Ectodermal cell (in vitro differentiated cells): ENCODE measurements around the gene ADARB2.

Source experiments
- H3K27ac ChIP-seq: 2 replicates; pipeline ENCODE4 v1.7.0; 2013; ENCODE audit warnings: mild to moderate bottlenecking, low read depth, low read length; ENCODE audit not compliant: insufficient read depth, poor library complexity, severe bottlenecking
- H3K27me3 ChIP-seq: 2 replicates; pipeline ENCODE4 v1.7.0; 2013; ENCODE audit warnings: mild to moderate bottlenecking, low read length; ENCODE audit not compliant: insufficient read depth, control insufficient read depth, poor library complexity, severe bottlenecking
- H3K36me3 ChIP-seq: one replicate; pipeline ENCODE4 v1.7.0; 2013; ENCODE audit warnings: low read length; ENCODE audit not compliant: control insufficient read depth, insufficient read depth
- H3K4me1 ChIP-seq: one replicate; pipeline ENCODE4 v1.7.0; 2013; ENCODE audit warnings: low read length; ENCODE audit not compliant: control insufficient read depth, insufficient read depth
- H3K4me3 ChIP-seq: 2 replicates; pipeline ENCODE4 v1.7.0; 2013; ENCODE audit warnings: low read depth, low read length, control low read depth; ENCODE audit not compliant: insufficient read depth
- H3K9me3 ChIP-seq: 2 replicates; pipeline ENCODE4 v1.7.0; 2013; ENCODE audit warnings: mild to moderate bottlenecking, low read length, moderate library complexity; ENCODE audit not compliant: control insufficient read depth
- WGBS, 2 experiments: methylation state at CpG; one replicate each; pipeline ENCODE4 v1.1.7; 2013; ENCODE audit warnings: missing lambda C conversion rate in 2 of 2; 5-methylcytosine and 5-hydroxymethylcytosine counted together

Gene ADARB2

GRCh38 chr10:1382711-1383110 lies 354.6 kb downstream of the ADARB2 start:
- Histone ChIP-seq H3K4me1 (peaks cover 3% of the 10 kb centered on the region), H3K27ac (no peak overlapping the region), H3K4me3 (no peak overlapping the region), H3K9me3 (no peaks in the 10 kb centered on the region), H3K27me3 (no peaks in the 10 kb centered on the region), H3K36me3 (no peaks in the 10 kb centered on the region)
- WGBS, 2 experiments, result 90 to 95% methylated on average over 13 of the region's 13 CpGs

GRCh38 chr10:1381339-1381738 lies 356.0 kb downstream of the ADARB2 start:
- Histone ChIP-seq H3K36me3 (no peaks in the 10 kb centered on the region), H3K27me3 (no peaks in the 10 kb centered on the region), H3K9me3 (no peaks in the 10 kb centered on the region), H3K4me3 (no peak overlapping the region), H3K4me1 (peaks cover 3% of the 10 kb centered on the region), H3K27ac (no peak overlapping the region)
- WGBS, 2 experiments, result 78 to 82% methylated on average over 5 of the region's 5 CpGs

GRCh38 chr10:1380088-1380671 lies 357.1 kb downstream of the ADARB2 start:
- Histone ChIP-seq H3K4me3 (no peak overlapping the region), H3K9me3 (no peaks in the 10 kb centered on the region), H3K27me3 (no peaks in the 10 kb centered on the region), H3K27ac (no peak overlapping the region), H3K36me3 (no peaks in the 10 kb centered on the region), H3K4me1 (peaks cover 3% of the 10 kb centered on the region)
- WGBS, 2 experiments, result 57 to 61% methylated on average over 16 of the region's 16 CpGs

GRCh38 chr10:1379601-1380000 lies 357.7 kb downstream of the ADARB2 start:
- Histone ChIP-seq H3K4me1 (peaks cover 3% of the 10 kb centered on the region), H3K4me3 (no peak overlapping the region), H3K27ac (no peak overlapping the region), H3K36me3 (no peaks in the 10 kb centered on the region), H3K9me3 (no peaks in the 10 kb centered on the region), H3K27me3 (no peaks in the 10 kb centered on the region)
- 61% methylated on average over 9 of the region's 9 CpGs for WGBS, 2 experiments

- Histone ChIP-seq H3K4me1 (peaks cover 3% of the 10 kb centered on the region), H3K36me3 (no peaks in the 10 kb centered on the region), H3K27ac (no peak overlapping the region), H3K27me3 (no peaks in the 10 kb centered on the region), H3K4me3 (no peak overlapping the region), H3K9me3 (no peaks in the 10 kb centered on the region)
- WGBS, 2 experiments, result 94 to 96% methylated on average over 2 of the region's 2 CpGs
Observed at GRCh38 chr10:1378473-1378872, 358.9 kb downstream of the ADARB2 start.

GRCh38 chr10:1377740-1378397 lies 359.5 kb downstream of the ADARB2 start:
- Histone ChIP-seq H3K4me1 (peaks cover 3% of the 10 kb centered on the region), H3K27me3 (no peaks in the 10 kb centered on the region), H3K36me3 (no peaks in the 10 kb centered on the region), H3K27ac (no peak overlapping the region), H3K4me3 (no peak overlapping the region), H3K9me3 (no peaks in the 10 kb centered on the region)
- WGBS, 2 experiments, result 86 to 90% methylated on average over 14 of the region's 14 CpGs

- Histone ChIP-seq H3K9me3 (no peaks in the 10 kb centered on the region), H3K27me3 (no peaks in the 10 kb centered on the region), H3K4me3 (no peak overlapping the region), H3K36me3 (no peaks in the 10 kb centered on the region), H3K27ac (no peak overlapping the region), H3K4me1 (peaks cover 3% of the 10 kb centered on the region)
- whole genome bisulfite sequencing, 2 experiments, result 92 to 95% methylated on average over 6 of the region's 6 CpGs
Observed at GRCh38 chr10:1377231-1377630, 360.1 kb downstream of the ADARB2 start.

- Histone ChIP-seq H3K9me3 (no peaks in the 10 kb centered on the region), H3K4me3 (no peak overlapping the region), H3K27ac (no peak overlapping the region), H3K36me3 (no peaks in the 10 kb centered on the region), H3K4me1 (peaks cover 3% of the 10 kb centered on the region), H3K27me3 (no peaks in the 10 kb centered on the region)
- 93 to 95% methylated on average over 11 of the region's 11 CpGs for WGBS, 2 experiments
Observed at GRCh38 chr10:1376384-1376945, 360.9 kb downstream of the ADARB2 start.

DNA sequence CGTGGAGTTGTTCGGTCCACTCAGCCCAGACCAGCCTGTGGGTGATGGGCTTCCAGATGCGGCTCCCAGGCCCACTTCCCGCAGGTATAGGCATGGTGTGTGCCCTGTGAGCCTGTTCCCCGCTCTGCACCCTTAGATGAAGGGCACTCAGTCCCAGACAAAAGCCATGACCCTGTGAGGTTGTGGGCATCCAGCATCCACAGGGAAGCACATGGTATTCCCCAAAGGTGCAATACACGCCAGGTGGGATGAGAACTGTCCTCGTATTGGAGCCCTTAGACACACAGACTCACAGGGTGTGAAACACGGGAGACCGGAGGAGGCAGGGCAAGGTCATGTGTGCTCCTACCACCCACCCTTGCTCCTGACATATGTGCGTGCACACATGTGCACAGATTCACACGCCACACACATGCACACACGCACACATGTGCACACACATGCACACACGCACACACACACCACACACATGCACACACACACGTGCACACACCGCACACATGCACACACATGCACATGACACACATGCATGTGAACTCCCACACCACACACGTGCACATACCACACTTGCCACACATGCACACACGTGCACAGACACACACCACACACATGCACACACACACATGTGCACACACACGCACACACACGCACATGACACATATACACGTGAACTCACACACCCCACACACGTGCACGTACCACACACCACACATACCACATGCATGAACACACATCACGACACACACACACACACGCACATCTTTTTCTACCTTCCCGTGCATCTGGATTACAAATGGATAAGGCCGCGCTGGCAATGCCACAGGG lies 361.8 kb downstream of the ADARB2 start:
- Histone ChIP-seq H3K27me3 (no peaks in the 10 kb centered on the region), H3K9me3 (no peaks in the 10 kb centered on the region), H3K4me1 (peaks cover 3% of the 10 kb centered on the region), H3K27ac (no peak overlapping the region), H3K36me3 (no peaks in the 10 kb centered on the region), H3K4me3 (no peak overlapping the region)
- 90 to 92% methylated on average over 27 of the region's 27 CpGs for WGBS, 2 experiments
